Stimulated activated CD4-positive, alpha-beta T cell treated with anti-CD3 and anti-CD28 coated beads, Interleukin-15, amount 100 ng/mL, for 1 hour (primary cell): Measurements from ENCODE around the gene ZFHX3.
"Not testable (repeated sequence)": the region's sequence is repeated elsewhere in the genome, so short reads cannot be mapped to it uniquely, and the experiment has no call there.

Source experiments
- DNase-seq, 2 donors: peaks; one replicate each; pipeline ENCODE4 v3.0.0-alpha.2; 2020; ENCODE audit warnings: low read depth in 1 of 2, low spot score in 1 of 2

Gene ZFHX3

GRCh38 chr16:73000020-73000906, 47.7 kb downstream of the ZFHX3 start:
- no peak for DNase-seq

DNA sequence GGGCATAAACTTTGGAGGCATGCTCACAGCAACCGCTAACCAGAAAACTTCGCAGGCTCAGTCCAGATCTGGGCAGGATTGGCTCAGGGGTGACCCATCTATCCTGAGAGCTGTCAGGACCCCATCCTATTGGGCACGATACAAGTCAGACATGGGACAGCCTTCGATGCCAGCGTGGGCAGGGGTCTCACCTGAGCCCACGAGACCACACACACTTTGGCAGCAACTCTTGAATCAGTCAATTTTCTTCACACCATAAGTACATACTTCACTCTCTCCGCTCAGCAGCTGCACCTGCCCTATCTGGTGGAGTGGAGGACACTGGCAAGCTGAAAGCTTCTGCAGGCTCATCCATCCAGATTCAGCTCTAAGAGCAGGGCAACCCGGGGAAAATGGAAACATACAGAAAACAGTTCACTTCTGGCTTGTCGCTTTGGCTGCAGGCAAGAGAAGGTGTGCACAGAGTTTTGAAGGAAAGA, 48.3 kb downstream of the ZFHX3 start:
- DNase-seq: no peak

DNA sequence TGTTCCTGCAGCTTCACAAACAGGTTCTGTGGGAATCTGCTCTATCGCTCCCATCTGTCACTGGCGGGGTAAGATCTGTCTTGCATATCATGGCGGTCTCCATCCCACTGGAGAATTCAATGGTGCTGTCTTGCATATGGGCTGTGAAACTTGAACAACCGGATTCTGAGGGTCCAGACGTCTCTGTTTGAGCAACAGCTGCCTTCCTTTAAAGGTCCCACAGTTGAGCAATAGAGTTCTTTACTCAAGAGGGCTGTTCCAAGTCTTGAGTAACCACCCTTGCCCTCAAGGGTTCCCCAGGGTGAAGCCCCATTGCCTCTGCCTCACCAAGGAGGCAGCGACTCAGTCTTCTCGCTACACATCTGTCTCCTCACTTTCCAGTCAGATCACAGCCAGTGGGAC, 50.8 kb downstream of the ZFHX3 start:
- DNase-seq: no peak

GRCh38 chr16:72996291-72997062, 51.5 kb downstream of the ZFHX3 start:
- DNase-seq: no peak

- not testable (repeated sequence) for DNase-seq
These were observed 52.1 kb downstream of the ZFHX3 start for GRCh38 chr16:72995882-72996270.

GRCh38 chr16:72995151-72995881, 52.6 kb downstream of the ZFHX3 start:
- DNase-seq: no peak

DNA sequence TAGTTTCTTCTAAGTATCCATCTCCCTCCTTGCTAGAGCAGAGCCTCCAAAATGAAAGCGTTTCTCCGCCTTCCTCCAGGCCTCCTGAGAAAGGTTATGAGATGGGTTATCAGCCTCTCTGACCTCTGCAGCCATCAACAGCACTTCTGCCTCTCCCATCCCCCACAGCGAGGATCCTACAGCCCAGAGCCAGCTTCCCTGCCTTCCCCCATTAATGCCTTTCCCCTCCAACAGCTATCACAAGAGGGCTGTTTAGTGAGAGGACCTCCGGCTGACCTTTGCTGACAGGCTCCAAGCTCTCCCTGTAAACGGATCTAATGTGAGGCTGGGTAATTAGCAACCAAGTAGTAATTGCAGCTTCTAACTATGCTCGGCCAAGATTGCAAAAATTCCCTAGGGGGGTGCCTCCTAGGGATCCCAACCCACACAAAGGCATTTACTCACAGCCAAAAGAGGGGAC, 55.8 kb downstream of the ZFHX3 start:
- no peak for DNase-seq

DNA sequence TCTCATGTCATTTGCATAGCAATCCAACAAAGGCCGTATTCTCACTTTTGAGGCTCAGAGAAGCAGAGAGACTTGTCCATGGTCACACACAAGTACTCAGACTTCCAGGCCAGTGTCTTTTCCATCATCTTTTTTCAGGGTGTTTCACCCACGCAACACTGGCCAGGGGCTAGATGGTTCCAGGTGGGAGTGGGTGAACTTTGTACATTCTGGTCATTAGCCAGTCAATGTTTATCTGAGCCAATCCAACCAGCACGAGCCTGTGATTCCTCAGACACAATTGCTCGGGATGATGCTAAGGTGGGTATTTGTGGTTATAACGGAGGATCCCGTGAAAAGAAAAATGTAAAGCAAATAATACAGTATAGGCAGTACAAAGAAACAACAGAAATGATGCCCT, 56.3 kb downstream of the ZFHX3 start:
- DNase-seq: no peak

GRCh38 chr16:72991211-72991610, 56.7 kb downstream of the ZFHX3 start:
- DNase-seq: no peak

DNA sequence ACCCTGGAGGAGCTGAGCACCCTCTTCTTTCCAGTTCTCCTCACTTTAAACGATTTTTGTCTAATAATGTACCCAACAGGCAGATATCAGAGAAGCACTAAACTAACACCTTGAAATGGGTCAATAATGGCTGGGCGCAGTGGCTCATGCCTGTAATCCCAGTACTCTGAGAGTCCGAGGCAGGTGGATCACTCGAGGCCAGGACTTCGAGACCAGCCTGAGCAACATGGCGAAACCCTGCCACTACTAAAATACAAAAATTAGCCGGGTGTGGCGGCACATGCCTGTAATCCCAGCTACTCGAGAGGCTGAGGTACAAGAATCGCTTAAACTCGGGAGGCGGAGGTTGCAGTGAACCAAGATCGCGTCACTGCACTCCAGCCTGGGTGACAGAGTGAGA, 57.4 kb downstream of the ZFHX3 start:
- no peak for DNase-seq

GRCh38 chr16:72989579-72990551, 58.1 kb downstream of the ZFHX3 start:
- no peak for DNase-seq

GRCh38 chr16:72989203-72989578, 58.7 kb downstream of the ZFHX3 start:
- DNase-seq: not testable (repeated sequence)

GRCh38 chr16:72988569-72988968, 59.4 kb downstream of the ZFHX3 start:
- no peak for DNase-seq

- DNase-seq: no peak
These were observed 60.4 kb downstream of the ZFHX3 start for GRCh38 chr16:72987480-72987901.

DNA sequence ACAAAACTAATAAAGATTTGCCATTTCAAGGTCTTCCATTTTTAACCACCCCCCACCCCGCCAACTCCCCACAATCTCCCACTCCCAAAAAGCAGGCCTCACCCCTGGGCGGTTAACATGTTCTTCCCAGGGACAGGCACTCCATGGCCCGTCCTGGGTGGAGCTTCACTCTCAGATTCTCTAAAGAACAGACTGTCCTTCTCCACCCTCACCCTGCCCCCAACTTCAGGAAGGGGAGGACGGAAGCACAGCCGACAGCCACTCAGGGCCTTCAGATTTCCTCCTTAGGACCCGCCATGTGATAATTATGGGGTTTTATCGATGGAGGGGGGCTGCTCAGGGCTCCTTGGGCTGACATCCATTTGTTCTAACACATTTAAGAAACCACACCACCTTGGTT, 61.9 kb downstream of the ZFHX3 start:
- DNase-seq: no peak

DNA sequence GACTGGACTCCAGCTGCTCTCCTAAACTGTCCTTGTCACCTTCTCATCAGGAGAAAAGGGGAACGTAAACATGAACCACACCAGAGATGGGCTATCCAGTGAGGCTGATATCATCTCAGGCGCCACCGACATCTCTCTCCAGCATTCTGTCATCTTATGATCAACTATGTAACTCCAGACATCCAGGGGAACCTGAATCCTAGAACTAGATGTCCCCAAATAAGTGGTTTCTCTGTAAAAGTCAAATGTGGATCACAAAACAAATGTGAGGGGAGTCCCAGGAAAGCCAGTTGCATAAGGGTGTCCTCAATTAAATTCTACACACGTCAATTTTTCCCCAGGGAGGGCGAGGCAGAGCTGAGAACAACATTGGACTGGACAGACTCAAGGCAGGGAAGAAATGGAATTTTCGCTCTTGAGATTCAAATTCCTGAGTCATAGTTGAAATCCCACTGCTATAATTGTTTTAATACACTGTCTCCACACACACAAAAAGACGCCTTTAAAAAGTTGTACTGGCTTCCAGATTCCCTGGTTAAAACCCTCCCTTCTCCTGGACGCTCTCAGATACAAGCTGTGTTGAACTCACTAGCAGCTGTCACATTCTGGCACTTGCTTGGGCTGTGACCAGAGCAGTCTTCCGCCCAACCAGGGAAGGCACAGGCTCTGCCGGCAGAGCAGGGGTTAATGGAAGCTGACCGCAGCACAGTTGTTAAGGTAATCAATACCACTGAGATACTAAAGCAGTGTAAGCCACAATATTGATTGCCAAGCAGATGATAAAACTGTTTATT, 62.6 kb downstream of the ZFHX3 start:
- no peak for DNase-seq

- DNase-seq: no peak
These were observed 64.1 kb downstream of the ZFHX3 start for GRCh38 chr16:72983728-72984350.

DNA sequence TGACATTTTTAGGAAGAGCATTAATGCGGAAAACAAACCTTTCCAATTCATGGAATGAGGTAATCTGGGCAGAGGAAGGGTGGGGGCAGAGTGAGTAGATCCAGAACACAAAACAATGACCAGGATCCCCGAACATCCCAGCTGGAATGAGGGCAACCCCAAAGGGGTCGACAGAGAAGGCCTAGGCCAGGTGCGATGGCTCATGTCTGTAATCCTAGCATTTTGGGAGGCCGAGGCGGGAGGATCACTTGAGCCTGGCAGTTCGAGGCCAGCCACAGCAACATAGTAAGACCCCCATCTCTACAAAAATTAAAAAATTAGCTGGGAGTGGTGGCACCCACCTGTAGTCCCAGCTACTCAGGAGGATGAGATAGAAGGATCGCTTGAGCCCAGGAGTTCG, 64.7 kb downstream of the ZFHX3 start:
- DNase-seq: no peak

DNA sequence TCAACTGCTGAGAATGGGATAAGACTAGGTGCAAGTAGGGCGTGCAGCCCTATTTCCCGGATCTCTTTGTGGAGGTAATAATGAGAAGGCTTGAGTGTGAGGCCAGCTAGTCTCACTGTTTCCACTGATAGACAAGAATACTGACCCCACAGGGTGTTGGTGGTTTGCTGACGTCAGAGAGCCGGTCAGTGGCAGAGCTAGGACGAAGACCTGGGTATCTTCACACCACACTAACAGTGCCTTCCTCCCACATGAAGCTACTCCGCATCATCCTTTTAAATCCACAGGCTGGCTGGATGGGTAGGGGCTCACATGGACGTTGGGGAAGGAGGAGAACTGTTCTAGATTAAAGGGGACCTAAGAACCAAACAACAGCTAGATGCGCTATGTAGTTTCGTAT, 68.0 kb downstream of the ZFHX3 start:
- no peak for DNase-seq
